ENCODE measurements around the gene PRKCE.

Gene PRKCE

DNA sequence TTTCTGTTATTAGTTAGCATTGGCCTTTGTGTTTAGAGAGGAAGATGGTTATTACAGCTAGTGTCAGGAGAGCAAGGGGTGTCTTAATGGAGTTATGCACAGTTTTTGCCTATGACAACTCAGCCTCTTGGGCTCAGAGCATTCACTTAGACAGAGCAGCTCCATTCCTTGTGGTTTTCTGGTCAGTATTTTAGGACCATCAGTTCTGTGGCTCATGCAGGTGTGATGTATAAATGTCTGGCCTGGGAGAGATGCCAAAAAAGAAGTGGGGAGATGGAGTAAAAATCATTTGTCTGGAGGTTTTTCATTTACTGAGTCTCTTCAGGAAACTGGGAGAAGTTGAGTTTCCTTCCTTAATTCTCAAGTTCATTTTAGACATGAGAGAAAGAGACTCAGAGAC lies 79.7 kb downstream of the PRKCE start:
- DNase-seq = no peak

DNA sequence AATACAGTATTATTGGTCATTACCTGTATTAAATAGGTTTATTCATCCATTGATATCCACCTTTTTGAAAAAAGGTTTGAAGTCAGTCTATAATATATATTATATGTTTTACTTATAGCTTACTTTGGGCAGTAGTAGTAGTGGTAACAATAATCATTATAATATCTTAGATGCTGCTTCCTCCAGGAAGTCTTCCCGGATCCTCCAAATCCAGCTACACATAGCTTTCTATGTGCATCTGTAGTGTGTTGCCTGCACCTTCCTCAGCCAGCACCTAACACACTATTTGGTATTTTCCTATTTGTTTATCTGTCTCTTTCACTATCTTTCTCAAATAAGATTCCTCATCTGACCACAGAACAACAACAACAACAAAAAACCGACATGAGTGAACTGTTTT lies 81.0 kb downstream of the PRKCE start:
- no peak for DNase-seq

DNA sequence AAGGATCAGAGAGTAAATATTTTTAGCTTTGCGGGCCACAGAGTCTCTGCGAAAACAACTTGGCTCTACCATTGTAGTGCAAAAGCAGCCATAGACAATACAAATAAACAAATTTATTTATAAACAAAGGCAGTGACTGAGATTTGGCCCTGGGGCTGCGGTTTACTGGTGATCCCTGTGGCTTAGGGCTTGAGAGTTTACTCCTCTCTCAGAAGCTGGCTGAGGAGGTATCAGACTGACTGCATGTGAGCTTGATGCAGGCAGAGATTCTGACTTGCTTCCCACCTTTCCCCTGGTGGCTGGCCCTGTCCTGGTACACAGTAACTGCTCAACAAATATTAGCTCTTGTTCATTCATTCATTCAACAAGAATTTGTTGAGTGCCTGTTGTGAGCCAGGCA lies 81.5 kb downstream of the PRKCE start:
- no peak for DNase-seq

DNA sequence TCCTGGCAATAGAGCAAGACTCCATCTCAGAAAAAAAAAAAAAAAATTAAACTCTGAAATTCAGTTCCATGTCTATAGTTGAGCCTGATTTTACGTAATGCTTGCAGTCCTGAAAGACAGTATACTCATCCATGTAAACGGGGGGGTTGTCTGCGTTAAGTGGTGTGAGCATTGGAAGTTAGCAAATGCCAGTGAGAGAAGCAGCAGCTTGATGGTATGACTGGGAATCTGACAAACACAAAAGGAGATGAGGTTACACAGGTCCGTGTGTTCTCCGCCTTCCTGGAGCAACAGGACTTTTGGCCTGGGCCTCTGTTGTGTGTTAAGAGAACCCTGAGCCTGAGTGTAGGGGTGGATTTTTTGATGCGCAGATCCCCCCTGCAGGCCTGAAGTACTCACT lies 82.9 kb downstream of the PRKCE start:
- no peak for DNase-seq

DNA sequence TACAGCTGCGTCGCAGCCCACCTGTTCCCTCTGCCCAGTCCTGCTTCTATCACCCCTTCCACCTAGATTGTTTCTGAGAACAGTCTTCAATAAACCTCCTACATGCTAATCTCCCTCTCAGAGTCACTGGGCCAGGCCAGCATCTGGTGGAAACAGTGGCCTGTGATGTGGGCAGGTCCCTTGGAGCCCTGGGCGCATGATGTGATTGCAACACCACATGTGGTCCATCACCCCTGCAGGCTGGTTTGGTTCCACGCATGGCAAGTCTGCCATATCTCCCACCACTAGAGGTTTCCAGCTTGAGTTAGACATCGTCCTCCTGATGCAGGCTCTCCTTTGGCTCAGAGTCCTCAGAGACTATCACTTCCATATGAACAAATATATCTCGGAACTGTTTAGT lies 83.5 kb downstream of the PRKCE start:
- no peak for DNase-seq

DNA sequence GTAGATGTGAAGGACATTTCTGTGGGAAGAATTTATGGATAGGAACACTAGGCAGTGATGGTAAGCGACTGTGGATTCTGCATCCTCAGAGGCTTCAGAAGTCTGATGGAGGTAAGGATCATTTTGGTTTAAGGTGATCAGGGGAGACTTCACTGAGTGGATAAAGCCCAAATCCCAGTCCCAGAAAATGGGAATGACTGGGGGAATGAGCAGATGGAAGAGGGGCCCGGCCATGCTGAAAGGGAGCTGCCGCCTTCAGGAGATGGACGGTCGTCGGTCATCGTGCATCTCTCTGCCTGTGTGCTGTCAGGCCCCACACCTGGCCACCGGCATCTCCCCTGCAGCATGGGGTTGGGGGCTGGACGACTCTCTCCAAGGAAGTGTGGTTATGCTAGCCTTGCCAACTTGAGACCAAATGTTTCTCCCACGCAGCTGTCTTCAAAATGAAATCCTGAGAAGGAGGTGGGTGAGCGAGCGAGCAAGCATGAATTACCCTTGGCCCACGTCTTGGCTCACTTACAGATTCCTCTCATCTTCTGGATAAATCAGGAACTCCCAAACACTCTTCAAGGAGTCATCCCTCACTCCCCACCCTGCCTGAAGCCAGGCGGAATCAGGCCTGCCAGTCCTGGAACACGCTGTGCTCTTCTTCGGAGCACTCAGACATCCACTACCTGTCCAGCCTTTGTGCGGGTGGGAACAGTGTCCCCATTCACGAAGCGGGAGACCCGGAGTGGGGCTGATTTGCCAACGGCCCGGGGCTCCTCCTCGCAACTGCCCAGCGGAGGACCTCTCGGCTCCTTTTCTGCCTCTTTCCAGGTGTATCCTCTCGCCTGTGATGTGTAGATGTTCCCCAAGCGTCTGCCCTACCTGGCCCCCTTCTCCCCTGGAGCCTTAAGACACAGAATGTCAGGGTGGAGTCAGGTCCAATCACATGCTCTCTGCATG lies 85.6 kb downstream of the PRKCE start:
- DNase-seq = no peak

DNA sequence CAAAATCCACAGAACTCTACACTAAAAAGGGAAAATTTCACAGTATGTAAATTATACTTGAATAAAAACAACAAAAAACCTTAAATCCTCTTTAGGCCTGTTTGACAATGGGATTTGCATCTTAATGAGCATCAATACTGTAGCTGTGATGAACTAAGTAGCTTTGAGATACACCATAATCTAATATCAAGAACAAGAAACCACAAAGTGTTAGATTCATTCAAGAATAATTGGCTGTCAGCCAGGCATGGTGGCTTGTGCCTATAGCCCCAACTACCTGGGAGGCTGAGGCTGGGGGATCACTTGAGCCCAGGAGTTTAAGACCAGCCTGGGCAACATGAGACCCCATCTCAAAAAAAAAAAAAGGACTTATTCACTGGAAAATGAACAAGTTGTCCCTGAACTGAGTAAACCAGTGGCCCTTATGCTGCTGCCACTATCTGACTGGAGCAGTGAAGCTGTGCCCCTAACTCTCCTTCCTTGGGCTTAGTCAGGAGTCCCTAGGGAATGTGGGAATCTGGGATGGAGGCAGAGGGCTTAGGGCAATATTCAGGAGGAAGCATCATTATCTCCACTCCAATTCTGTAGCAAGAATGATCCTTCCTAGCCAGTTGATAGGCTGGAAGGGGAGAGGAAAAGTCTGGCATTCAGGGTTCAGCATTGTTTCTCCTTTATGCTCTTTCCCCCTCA lies 88.5 kb downstream of the PRKCE start:
- no peak for DNase-seq

DNA sequence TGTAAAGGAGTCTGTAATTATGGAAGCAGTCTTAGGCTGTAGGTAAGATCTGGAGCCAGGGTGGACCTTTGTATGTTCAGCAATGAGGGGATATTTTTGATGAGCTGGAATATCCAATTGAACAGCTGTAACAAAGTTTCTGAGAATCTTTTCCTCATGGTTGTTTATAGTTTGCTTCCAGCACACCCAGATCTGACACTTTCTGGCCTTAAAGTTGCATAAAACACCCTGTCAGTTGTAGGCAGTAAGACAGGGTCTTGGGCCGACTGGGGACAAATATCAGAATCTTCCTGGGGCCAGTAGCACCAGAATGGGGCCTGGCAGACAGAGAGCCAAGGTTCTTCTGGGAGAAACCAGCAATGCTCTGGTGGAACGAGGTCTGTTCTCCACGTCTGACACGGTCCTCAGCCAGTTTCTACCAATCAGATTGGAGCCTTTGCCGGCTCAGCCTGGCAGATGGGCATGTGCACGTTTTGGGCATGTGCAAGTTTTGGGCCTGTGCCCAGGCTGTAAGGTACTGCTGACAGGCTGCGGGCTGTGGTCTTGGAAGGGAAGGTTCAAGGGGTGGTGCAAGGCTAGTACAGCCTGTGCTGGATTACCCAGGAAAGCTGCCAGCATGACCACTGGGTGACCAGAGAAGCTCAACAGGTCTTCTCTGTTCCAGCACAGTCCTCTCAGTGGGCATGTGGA lies 89.8 kb downstream of the PRKCE start:
- no peak for DNase-seq

DNA sequence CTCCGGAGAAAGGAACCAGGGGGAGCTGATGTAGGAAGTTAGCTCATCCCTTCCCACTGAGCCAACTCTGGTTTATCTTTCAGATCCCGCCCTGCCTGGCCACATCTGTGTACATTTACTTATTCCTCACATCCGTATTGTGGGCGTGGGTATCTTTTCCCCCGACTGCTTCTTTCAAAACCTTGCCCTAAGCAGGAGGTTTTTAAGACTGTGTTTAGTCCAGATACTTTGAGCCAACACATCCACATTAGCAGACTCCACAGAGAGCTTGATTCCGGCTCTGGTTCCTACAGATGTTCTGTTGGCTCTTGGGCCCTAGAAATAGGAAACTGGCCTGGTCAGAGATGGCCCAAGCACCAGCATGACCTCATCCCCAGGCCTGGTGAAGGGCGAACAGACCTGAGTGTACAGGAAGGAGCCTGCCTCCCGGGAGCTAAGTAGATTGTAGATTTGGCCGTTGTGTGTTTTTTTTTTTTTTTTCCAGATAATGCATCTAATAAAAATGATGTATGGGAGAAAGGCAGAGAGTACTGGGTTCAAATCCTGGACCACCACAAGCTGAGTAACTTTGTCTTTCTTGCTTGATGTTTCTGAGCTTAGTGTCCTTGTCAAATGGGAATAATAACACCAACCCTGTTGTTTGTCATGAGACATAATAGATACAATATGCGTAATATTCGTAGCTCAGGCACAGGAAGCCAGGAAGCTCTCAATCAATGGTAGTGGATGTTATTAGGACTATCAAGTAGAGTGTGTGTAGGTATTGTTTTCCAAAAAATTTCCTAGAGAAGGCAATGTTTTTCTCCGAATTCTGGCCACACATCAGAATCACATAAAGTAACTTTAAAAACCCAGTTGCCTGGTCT lies 92.3 kb downstream of the PRKCE start:
- DNase-seq = no peak

DNA sequence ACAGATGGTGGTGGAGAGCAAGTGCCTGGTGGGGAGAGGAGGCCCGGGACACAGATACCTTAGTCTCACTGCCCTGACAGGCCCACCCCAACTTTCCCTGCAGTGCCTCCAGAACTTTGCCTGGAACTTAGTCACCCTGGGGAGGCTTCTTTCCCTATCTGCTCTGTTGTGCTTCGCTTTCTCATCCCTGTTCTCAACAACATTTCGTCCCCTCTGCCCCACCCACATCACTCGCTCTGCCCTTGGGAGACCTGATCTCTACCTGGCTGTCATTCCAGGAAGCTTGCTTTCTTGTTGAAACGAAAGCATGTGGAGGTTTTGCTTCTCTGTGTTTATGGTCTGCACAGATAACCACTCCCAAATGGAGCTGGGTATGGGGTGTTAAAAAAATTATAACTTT lies 93.8 kb downstream of the PRKCE start:
- no peak for DNase-seq

DNA sequence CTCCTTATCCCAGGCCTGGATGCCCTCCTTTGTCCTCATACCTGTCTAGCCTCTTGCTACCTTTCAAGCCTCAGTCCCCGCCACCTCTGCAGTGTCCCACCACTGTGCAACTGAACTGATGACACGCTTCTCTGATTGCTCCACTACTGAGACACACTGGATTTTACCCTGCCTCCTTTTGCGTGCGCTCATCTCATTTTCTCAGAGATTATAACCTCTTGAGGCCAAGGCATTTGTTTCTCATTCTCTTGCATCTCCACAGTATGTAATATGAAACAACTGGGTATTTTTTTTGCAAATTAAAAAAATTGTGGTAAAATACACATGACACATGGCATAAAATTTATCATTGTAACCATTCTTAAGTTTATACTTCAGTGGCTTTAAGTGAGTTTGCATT lies 95.4 kb downstream of the PRKCE start:
- DNase-seq = no peak

DNA sequence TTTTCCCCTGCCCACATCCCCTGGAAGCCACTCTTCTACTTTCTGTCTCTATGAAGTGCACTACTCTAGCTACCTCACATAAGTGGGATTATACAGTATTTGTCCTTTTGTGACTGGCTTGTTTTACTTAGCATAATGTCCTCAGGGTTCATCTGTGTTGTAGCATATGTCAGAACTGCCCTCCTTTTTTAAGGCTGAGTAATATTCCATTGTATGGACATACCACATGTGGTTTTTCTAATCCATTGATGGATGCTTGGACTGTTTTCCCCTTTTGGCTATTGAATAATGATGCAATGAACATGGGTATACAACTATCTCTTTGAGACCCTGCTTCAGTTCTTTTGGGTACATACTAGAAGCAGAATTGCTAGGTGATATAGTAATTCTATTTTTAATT lies 95.9 kb downstream of the PRKCE start:
- no peak for DNase-seq

DNA sequence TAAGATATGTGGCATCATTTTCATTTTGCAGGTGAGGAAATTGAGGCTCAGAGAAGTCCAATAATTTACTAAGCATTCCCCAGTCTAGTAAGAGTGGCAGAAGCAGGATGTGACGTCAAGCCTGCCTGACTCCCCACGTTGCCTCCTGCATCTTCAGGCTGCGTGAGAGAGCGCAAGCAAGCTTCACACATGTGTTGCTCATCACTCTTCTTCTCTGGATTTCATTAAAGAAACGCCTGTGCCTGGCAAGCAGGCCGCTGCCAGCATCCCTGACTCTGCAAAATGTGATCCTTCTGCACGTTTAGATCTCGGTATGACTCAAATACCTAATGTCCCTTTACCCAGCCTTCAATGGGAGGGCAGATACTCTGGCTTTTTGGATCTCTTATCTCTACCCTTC lies 96.8 kb downstream of the PRKCE start:
- DNase-seq = no peak

DNA sequence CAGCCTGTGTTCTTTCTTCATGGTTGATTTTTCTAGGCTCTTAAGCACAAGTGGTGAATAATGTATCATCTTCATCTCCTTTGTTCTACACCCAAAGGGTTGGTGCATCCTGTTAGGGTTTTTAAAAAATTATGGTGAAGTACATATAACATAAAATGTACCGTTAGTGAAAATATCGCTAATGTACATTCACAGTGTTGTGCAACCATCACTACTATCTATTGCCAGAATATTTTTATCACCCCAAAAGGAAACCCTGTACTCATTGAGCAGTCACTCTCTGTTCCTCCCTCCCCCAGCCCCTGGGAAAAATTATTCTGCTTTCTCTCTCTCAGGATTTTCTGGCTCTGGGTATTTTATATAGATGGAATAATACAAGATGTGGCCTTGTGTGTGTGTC lies 98.5 kb downstream of the PRKCE start:
- DNase-seq = no peak

DNA sequence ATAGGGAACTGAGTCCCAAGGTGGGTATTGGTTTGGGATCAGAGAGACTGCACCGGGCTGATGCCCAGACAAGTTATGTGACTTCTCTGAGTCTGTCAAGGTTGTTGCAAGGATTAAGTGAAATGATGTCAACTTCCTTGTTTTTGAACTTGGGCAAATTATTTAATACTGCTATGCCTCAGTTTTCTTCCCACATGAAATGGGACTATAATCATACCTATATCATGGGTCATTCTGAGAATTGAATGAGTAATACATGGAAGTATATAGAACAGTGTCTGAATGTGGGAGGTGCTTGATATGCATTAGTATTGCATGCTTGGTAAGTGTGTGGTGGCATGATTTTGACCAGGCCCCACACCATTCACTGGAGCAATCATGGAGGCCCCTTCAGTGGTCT lies 99.0 kb downstream of the PRKCE start:
- DNase-seq = no peak

DNA sequence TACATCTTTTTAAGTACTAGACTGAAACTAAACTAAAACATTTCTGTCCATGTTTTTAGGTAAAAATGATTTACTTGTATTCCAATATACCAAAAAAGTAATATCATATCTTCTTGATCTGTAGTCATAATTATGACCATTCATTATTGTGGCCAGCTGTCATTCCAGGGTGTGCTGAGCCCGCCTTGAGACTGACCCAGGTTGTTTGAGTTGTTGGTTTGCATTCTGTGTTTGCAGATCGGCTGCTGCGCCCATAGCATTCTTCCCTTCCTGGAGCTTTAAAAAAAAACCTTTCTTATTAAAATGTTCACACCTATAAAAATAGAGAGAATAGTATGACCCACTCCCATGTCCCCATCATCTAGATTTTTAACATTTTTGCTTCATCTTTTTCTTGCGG lies 101.9 kb downstream of the PRKCE start:
- no peak for DNase-seq

DNA sequence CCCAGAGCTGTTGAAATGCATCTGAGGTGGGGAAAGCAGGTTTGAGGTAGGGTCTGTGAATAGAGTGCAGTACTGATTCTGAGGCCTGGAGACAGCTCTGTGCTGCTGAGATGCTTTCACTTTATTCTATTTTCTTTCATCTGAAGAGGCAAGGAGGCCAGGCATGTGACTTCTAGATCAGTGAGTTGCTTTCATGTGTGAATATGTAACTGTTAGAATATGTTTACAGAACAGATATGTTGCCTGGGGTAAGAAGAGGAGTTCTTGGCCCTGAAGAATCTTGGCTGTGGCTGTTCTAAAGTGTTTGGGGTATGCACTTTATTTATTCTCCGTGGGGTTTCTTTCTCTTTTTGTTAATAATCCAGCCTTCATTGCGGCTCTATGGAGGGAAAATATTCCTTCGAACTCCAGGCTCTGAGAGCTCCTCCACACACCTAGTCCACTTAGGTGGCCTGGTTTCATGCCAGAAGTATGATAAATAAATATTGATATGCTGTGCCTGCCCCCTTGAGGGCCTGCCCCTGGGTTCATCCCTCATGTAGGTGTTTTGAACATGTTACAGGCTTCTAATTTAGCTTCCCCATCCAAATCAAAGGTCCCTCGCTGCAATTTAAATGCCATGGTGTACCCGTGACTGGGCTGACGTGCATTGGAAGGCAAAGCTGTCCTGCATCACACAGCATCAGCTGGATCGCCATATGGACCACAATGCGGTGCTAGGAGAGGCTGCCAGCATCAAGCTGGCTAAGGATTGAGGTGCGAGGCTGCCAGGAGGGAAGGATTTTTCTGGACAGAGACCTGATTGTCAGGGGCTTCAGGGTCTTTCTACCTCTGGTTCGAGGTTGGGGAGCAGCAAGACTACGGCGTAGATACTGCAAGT lies 102.9 kb downstream of the PRKCE start:
- DNase-seq = no peak

DNA sequence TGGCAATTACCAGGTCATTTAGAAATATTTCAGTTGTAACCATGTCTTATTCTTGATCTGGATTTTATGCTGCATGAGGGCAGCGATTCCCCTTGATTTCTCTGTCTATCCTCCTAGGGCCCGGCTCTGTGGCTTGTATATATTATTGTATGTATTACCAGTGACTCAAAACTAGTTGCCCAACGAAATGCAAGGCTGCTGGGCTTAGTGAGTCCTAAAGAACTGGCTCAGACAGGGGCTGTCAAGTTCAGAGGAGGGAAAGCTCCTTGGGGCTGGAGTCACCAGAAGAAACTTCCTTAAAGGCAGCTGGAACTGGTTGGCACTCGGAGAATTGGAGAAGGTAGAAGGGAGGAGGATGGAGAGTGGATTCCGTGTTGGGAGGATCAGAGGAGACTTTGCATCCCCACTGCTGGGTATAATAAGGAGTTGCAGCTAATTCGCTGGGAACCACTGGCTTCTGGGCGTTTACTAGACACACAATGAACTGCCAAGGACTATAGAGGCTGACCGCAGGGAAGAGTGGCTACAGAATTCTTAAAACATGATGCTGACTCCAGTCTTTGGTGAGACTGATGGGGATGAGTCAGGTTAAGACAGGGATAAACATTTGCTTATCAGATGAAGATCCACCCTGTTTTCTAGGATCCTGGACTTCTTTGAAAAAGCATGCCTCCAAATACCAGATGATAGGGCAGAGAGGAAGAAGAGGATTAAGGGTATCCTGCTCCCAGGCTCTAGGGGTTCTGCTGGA lies 104.3 kb downstream of the PRKCE start:
- DNase-seq = no peak

DNA sequence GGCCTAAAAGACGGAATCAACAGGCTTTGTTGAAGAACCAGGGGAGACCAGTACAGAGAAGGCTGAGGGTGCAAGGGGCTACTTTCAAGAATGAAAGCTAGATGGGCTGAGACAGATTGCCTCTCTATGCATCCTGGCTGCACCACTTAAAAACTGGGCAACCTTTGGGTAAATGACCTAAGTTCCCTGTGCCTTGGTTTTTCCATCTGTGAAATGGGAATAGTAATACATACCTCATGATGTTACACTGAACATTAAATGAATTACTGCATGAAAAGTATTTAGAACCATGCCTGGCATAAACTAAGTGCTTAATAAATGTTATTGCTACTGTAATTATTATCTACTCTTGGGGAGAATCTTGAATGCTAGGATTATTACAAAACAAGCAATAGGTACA lies 106.5 kb downstream of the PRKCE start:
- no peak for DNase-seq

DNA sequence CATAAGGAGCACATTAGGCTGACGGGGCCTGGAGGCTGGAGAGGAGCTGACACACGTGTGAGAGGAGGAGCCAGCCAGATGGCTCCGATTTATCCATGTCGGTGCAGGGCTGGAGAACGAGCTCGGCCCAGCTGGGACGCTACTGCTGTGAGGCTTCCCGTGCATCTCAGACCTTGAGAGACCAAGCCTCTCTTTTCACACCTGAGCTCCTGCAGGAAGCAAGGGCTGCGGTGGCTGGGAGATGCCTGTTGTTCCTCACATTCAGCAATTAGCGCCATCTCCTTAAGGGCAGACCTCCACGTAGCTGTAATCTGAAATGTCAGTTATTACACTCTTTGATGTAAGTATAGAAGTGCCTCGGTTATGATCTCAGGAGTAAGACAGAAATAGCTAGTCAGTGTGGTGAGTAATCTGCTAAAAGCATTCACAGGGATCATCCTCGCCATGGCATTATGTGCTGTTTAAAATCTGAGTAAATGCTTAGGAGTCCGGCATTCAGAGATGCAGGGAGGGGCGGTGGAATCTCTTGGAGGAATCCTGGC lies 107.9 kb downstream of the PRKCE start:
- no peak for DNase-seq

DNA sequence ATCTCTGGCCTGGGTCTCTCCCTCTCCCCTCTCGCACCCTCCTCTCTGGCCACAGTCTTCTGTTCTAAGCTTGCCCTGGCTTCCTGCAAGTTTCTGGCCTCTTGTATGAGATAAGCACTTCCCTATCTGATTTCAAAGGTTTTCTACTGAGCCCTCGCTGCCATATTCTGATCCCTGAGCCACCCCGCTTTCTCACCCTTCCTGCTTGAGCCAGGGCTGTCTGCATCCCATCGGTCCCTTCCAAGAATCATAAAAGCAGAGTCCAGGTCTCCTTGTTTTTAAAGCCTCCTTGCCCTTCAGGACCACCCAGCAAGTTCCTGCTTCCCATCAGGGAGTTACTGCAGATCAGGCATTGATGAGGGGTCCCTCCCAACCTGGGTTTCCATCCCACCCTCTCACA lies 110.2 kb downstream of the PRKCE start:
- no peak for DNase-seq
